M059J (cell line): ENCODE results near the gene KIF16B. TPM values are rescaled to one million over a fixed set of nuclear protein-coding genes. Genes with fewer than 3 reads are reported as not detected.
"Not testable (repeated sequence)": the region's sequence is repeated elsewhere in the genome, so short reads cannot be mapped to it uniquely, and the experiment has no call there.

Experiments used
- DNase-seq: peaks from one replicate; pipeline ENCODE4 v3.0.0-alpha.2; 2012; ENCODE audit warnings: low read depth
- total RNA-seq: library from RNA; depleted of rRNA; stranded (reverse); fragments of >200 nt; shearing (Covaris generic); gene quantifications from 2 replicates; pipeline ENCODE4 v1.2.3, GENCODE V29; 2014; rRNA removed

KIF16B gene
- total RNA-seq, 1 experiment from 2014 or later: 16.5 TPM

DNA sequence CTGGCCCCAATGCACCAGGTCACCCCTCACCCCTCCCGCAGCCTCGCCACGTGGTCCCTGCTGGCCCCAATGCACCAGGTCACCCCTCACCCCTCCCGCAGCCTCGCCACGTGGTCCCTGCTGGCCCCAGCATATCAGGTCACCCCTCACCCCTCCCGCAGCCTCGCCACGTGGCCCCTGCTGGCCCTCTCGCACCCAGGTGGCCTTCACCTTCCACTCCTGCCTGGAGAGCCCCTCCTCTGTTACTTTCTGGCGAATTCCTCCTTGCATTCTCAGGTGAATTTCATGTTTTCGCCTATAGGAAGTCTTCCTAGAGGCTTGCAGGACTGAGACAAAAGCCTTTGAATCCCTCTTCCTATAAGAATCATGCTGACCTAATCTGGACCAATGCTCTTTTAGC lies 313.1 kb downstream of the KIF16B start:
- DNase-seq: not testable (repeated sequence)

DNA sequence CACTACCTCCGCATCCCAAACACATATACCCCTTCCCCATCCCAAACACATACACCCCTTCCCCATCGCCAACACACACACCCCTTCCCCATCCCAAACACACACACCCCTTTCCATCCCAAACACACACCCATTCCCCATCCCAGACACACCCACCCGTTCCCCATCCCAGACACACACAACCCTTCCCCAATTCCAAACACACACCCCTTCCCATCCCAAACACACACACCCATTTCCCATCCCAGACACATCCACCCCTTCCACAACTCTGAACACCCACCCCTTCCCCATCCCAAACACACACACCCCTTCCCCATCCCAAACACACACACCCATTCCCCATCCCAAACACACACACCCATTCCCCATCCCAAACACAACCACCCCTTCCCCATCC lies 314.5 kb downstream of the KIF16B start:
- no peak for DNase-seq

DNA sequence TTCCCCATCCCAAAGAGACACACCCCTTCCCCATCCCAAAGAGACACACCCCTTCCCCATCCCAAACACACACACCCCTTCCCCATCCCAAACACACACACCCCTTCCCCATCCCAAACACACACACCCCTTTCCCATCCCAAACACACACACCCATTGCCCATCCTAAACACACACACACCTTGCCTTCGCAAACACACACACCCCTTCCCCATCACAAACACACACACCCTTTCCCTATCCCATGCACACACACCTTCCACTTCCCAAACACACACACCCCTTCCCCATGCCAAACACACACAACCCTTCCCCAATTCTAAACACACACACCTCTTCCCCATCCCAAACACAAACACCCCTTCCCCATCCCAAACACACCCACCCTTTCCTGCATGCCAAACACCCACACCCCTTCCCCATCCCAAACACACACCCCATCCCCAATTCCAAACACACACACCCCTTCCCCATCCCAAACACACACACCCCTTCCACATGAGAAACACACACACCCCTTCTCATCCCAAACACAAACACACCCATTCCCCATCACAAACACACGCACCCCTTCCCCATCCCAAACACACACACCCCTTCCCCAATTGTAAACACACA lies 315.3 kb downstream of the KIF16B start:
- DNase-seq: no peak

DNA sequence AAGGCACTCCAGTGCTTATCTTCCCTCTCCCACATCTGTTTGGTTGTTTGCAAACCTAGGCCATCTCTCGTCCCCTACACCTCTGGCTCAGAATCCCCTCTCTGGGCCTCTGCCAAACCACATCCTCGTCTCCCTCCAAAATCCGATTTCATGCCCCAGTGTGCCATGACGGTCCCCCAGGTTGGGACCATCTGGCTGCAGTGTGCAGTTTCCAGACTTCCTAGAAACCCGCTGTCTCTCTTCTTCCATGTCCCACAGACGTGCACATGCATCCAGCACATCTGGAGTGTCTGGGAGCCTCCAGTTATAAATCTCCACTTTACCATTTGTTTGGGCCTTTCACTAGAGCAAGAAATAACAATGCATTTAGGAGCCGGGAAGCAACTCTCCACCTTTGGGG lies 316.2 kb downstream of the KIF16B start:
- no peak for DNase-seq

DNA sequence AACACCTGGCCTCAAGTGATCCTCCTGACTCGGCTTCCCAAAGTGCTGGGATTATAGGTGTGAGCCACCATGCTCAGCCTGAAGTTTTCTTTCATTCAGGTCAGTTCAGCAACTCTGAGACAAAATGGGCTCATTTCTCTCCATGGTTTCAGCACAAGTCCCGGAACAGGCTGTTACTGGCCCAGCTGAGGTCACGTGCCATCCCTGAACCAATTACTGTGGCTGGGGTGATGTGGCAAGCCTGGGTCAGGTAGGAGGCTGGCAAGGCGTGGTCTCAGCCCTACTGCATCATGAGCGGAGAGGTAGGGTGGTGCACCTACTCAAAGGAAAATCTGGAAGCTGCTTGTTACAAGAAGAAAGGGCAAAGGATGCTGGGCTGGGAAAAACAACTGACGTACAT lies 326.4 kb downstream of the KIF16B start:
- peak; percentile 32 for DNase-seq

DNA sequence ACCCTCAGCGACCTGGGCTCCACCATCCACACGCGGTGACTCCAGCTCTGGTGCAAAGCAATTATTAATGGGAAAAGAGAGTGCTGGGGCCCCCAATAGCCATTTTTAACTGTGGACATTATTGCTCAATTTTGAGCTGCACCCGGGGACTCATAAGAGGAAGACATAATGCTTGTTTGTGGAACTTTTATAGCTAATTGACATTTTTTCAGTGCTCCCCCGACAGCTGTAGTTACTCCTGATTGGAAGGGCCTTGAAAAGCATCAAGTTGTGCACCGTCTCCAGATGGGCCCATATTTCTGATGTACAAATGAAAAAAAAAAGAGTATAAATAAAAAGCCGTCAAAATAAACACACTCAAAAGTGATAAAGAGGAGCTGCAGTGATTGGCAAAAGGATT lies 327.0 kb downstream of the KIF16B start:
- no peak for DNase-seq

DNA sequence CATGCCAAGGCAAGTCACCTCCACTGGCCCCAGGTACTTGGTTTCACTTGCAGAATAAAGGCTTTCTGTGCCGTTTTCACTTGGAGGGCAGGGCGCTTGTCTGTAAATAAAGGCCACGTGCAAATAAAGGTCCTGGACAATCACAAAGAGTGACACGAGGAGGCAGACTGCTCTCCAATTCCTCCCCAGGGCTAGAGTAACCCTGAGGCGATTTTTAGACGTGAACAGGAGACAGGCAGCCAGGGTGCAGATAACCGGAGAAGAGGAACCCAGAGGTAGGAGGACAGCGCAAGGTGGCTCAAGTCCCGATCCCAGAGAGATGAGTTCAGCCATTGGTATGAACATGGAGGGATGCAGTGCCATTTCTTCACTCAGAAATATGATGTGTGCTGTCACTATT lies 327.4 kb downstream of the KIF16B start:
- no peak for DNase-seq

DNA sequence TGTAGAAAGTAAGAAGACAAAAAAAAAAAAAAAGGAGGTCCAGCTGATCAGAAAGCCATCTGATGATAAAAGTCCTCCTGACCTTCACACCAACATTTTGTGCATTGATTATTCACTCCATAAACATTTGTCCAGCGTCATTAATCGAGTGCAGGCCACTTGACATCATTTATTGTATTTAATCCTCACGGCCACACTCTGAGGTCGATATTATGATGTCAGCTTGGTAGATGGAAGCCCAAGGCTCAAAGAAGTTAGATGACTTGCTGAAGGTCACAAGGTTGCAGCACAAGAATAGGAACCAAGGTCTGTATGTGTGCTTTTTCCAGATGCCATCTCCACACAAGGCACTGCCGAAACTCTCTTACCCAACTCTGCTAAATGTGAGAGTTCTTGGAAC lies 328.4 kb downstream of the KIF16B start:
- no peak for DNase-seq

DNA sequence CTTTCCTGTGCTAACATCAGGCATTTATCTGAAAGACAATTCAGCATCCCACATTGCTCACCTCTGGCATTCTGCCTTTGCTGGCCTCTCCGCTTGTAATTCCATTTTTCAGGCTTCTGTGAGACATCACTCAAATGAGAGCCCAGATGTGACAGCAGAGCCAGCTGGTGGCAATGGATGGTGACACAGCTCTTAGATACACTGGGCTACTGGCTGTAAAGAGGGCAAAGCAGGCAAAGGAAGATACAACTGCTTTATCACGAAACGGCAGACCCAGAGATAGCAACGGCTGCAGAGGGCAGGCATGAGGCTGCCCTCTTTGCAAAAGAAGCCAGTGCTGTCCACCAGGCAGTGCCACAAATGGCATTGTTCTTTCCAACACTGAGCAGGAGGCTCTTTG lies 329.8 kb downstream of the KIF16B start:
- no peak for DNase-seq

DNA sequence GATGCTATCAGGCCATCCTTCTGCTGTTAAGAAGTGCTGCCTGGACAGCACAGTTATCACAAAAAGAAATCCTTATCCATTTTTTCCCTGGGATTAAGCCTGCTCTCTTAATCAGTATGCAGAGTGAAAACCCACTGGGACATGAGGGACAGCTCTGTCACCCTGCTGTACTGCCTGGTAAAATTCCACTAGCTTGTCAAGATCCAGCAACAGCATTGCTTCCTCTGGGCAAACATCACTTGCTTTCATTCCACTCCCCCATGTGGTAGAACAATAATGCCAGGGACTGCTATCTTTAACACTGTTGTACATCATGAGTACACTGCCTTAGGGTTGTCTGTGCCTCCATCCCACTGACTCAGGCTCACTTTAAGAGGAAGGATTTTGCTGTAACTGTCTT lies 331.3 kb downstream of the KIF16B start:
- peak; percentile 46 for DNase-seq

DNA sequence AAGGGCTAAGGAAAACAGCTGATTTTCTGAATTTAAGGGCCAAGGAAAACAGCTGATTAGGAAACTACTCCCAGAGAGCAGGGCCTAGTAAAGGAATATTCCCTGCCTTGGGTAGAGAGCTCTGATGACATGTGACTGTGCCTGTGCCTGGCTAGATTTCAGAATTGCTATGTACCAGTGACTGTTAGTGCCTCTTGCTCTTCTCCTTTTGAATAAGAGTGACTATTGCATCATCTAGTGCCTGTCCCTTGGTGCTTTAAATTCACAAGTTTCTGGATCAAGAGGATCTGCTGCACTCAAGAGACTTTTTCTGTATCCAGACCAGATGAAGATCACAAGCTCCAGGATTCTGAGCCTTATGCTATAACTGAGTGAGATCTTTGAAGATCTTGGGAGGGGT lies 332.9 kb downstream of the KIF16B start:
- DNase-seq: no peak

DNA sequence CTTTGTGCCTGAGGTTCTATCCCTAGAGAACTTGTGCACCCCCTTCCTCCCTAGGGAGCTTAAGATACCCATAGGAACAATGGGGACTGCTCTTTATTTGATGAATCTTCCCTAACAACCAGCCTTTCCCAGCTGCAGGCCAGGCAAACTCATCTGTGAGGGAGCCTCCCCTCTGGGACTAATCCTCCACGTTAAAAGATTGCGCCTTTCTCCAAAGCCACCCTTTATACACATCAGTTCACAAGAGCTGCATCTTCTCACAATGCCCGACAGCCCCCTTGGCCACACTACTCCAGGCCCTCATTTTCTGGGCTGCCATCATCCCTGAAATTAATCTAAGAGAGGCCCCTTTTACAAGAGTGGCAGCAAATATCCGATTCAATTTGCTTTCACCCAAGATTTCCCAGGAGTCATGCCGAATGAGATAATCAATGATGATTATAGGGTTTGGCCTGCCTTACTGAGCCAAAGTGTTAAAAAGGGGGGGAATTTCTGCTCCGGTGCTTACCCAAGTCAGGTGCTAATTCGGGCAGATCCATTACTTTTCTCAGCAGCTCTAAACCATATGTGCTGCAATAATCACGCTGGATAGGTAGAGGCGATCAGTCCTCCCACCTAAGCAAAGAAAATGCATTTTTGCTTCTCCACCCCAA lies 336.5 kb downstream of the KIF16B start:
- DNase-seq: no peak

DNA sequence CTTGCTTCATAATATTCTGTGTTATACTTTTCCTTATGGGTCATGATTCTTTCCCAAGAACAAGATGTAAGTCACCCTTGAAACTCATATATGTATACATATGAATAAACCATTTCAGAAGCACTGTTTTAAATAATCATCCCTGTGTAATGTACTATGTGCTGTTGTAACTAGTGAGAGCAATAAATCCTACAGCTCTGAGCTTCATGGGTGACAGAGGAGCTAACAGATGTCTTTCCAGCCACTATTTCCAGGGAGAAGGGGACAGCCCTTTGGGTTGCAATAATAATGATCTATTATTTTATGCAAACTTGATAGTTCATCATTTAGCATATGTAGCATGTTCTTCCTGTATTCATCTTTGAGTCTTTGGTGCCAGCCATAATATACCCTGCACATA lies 342.8 kb downstream of the KIF16B start:
- no peak for DNase-seq

DNA sequence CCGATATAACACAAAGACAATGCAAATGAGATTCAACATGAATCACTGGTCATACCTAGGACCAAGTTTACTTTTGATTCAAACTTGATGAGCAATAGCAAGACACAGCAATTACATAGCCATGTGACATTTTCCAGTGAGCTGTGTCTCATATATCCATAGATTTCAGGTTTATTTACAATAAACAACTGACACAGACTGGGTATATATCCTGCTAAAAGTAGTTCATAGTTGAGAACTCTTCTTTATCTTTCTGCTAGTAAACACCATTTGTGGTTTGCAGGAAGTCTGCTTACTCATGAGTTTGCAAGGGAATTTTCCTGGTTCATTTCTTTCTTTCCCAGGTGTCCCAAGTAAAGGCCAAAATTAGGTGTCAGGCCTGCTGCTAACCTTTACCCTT lies 343.4 kb downstream of the KIF16B start:
- DNase-seq: peak; percentile 26

DNA sequence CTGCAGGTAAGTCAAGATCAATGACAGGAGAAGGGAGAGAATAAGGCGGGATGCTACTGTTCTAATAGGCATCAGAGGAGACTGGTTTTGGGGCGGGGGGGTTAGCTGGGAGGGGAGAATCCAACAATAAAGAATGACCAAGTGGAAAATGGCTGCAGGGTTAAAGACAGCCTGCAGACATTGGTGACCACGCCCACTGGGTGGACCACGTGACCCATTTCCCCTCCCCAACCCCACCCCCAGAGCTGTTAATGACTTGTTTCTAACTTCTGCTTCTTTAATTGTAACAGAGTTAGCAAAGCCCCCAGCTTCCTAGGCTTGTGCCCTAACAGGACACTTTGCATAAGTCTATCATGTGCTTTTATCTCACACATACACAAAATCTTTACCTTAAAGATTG lies 344.5 kb downstream of the KIF16B start:
- no peak for DNase-seq

DNA sequence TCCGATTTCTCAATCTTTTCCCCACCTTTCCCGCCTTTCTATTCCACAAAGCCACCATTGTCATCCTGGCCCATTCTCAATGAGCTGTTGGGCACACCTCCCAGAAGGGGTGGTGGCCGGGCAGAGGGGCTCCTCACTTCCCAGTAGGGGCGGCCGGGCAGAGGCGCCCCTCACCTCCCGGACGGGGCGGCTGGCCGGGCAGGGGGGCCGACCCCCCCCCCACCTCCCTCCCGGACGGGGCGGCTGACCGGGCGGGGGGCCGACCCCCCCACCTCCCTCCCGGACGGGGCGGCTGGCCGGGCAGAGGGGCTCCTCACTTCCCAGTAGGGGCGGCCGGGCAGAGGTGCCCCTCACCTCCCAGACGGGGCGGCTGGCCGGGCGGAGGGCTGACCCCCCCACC lies 346.3 kb downstream of the KIF16B start:
- DNase-seq: not testable (repeated sequence)

DNA sequence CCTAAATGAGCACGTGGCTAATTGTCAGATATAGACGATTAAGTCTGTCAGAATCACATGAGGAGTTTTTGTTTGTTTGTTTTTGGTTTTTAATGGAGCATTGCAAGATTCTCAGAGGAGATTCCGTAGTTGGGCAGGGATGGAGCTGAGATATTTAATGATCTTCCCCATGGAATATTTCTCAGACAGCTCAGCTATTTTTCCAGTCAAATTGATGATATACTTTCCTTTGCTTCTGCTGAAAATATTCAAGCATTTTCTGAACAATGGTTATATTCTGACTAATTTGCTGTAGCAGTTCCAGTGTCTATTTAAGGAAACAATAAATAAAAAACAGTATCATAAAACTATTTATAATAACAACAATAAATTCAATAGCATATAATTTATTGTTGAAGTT lies 348.4 kb downstream of the KIF16B start:
- DNase-seq: no peak

DNA sequence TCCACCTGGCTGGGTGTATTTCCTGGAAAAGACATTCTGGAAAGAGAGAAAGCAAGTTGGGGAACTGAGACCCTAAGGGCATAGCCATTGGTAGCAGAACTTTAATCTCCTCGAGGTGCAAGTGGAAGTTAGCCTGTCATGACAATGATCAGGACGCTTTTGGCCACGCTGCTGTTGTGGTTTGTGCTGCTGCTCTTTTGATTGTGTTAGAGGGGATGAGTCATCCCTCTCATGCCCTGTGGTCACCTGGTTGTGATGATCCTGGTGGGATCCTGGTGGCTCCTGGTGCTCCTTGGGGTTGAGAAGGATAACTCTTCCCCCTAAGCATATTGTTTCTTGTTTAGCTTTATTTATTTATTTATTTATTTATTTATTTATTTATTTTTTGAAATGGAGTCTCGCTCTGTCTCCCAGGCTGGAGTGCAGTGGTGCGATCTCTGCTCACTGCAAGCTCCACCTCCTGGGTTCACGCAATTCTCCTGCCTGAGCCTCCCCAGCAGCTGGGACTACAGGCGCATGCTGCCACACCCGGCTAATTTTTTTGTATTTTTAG lies 350.3 kb downstream of the KIF16B start:
- DNase-seq: peak; percentile 79

Other genes with a start within 250 kb of the KIF16B start
- gene SNRPB2, start 156.6 kb upstream of the KIF16B start, total RNA-seq: 155 and 171 TPM in 2 replicates
- not detected in 2 replicates for gene OTOR, start 174.9 kb upstream of the KIF16B start, total RNA-seq